Endothelial cell of umbilical vein (primary cell): Measurements from ENCODE around the gene LCOR. TPM values are rescaled to one million over a fixed set of nuclear protein-coding genes. Genes with fewer than 3 reads are reported as not detected.
A peak's percentile ranks its signal among the peaks of the same experiment; 100 is the strongest.

Experiments
- BruUV-seq: library from RNA; stranded (reverse); fragments of 400-500 nt; replicated peaks from 2 replicates; lab custom pipeline; 2021; lab: Mats Ljungman, UMichigan
- CTCF ChIA-PET: fragments of 300-600, 350-600 bp; sonication (Branson Sonifier 250); formaldehyde crosslinking; loops from one replicate; lab custom pipeline; 2021; ENCODE audit warnings: antibody characterized with exemption, inconsistent platforms; lab: Charles Lee
- POLR2A ChIA-PET: fragments of 300-600, 350-600 bp; sonication (Branson Sonifier 250); formaldehyde crosslinking; loops from one replicate; lab custom pipeline; 2021; ENCODE audit warnings: antibody characterized with exemption, inconsistent platforms; lab: Charles Lee
- DNase-seq: peaks from one replicate; pipeline ENCODE4 v3.0.0-alpha.2; 2011; ENCODE audit warnings: low read depth, low spot score
- FAIRE-seq: peaks from 2 replicates; lab custom pipeline; 2011; peaks lifted over from hg19 to GRCh38; lab: Jason Lieb, UNC
- H2AFZ ChIP-seq: 2 replicates; pipeline ENCODE4 v1.6.0; 2012; ENCODE audit warnings: low read depth, low read length, control low read depth, inconsistent platforms
- H3K27ac ChIP-seq: 2 replicates; pipeline ENCODE4 v1.5.1; 2011; ENCODE audit warnings: low read depth, mild to moderate bottlenecking, control low read depth, low read length, moderate library complexity; ENCODE audit not compliant: insufficient read depth
- H3K27me3 ChIP-seq, 2 experiments: 2 replicates each; pipeline versions ENCODE4 v1.6.0 to v1.6.1; 2011; ENCODE audit warnings: low read length in 2 of 2, mixed read lengths in 1 of 2; ENCODE audit not compliant: control insufficient read depth in 2 of 2, insufficient read depth in 2 of 2
- H3K36me3 ChIP-seq, 2 experiments: 2 replicates in 1 of 2; 3 replicates in 1 of 2; pipeline ENCODE4 v1.5.1; 2011; ENCODE audit warnings: low read length in 2 of 2, mild to moderate bottlenecking in 1 of 2, moderate library complexity in 1 of 2; ENCODE audit not compliant: control insufficient read depth in 2 of 2, insufficient read depth in 2 of 2; ENCODE audit errors: extremely low read depth in 1 of 2
- H3K4me1 ChIP-seq: 3 replicates; pipeline ENCODE4 v1.5.1; 2011; ENCODE audit warnings: mild to moderate bottlenecking, low read length; ENCODE audit not compliant: control insufficient read depth, insufficient read depth; ENCODE audit errors: extremely low read depth
- H3K4me2 ChIP-seq: 2 replicates; pipeline ENCODE4 v1.6.1; 2011; ENCODE audit warnings: low read length, control low read depth, mixed read lengths; ENCODE audit not compliant: insufficient read depth
- H3K4me3 ChIP-seq, 3 experiments: fragments of 200-600 bp in 1 of 3; sonication (generic), shearing (Covaris generic) in 1 of 3; replicated peaks in 1 of 3; 2 replicates each; pipeline ENCODE4 v1.5.1; 2011 to 2016; ENCODE audit warnings: control low read depth in 3 of 3, low read length in 3 of 3, mild to moderate bottlenecking in 2 of 3, inconsistent platforms in 1 of 3, low read depth in 1 of 3, moderate library complexity in 1 of 3; ENCODE audit not compliant: insufficient read depth in 1 of 3
- H3K79me2 ChIP-seq: 2 replicates; pipeline ENCODE4 v1.6.0; 2012; ENCODE audit warnings: low read length, inconsistent platforms; ENCODE audit not compliant: control insufficient read depth, insufficient read depth
- H3K9ac ChIP-seq: replicated peaks from 2 replicates; pipeline ENCODE3; 2011; ENCODE audit warnings: low read length, control low read depth; ENCODE audit not compliant: insufficient read depth; ENCODE audit errors: extremely low read depth
- H3K9me1 ChIP-seq: replicated peaks from 3 replicates; pipeline ENCODE4 v1.6.0; 2011; ENCODE audit warnings: mild to moderate bottlenecking, low read length; ENCODE audit not compliant: control insufficient read depth, insufficient read depth; ENCODE audit errors: extremely low read depth
- H3K9me3 ChIP-seq: replicated peaks from 2 replicates; pipeline ENCODE4 v1.5.1; 2012; ENCODE audit warnings: low read length, inconsistent platforms; ENCODE audit not compliant: control insufficient read depth, insufficient read depth
- H4K20me1 ChIP-seq: replicated peaks from 2 replicates; pipeline ENCODE3; 2011; ENCODE audit warnings: mild to moderate bottlenecking, low read length; ENCODE audit not compliant: control insufficient read depth, insufficient read depth; ENCODE audit errors: extremely low read depth
- dilution Hi-C: fragments of 300-500 bp; cut with MboI; formaldehyde crosslinking; loops from one replicate; pipeline ENCODE4 v1.15.0; 2019; ENCODE audit warnings: low sequenced_read_pairs; ENCODE audit not compliant: extremely low pct_ligation_motif_present
- intact Hi-C: fragments of 100-400 bp; cut with micrococcal nuclease; formaldehyde crosslinking; loops from one replicate; pipeline ENCODE4 v1.10.0; 2022
- polyA plus RNA-seq, 4 experiments: library from polyadenylated mRNA; depleted of rRNA in 3 of 4; stranded (reverse) in 3 of 4; unstranded in 1 of 4; fragments of >200 nt; gene quantifications; 2 replicates each; pipeline versions ENCODE4 v1.2.1 to v1.2.3, GENCODE V29; 2011 to 2012; ENCODE audit warnings: missing spikeins in 1 of 4
- total RNA-seq: library from RNA; stranded (reverse); gene quantifications from 2 replicates; pipeline ENCODE4 v1.2.3, GENCODE V29; 2021
- TF ChIP-seq, protein P1 (sequence below), 2 donors: IDR thresholded peaks; 1 replicate in 1 of 2; 2 replicates in 1 of 2; pipeline ENCODE4 v1.5.1; 2011; ENCODE audit warnings: low read length in 2 of 2, mild to moderate bottlenecking in 2 of 2, moderate library complexity in 2 of 2, control low read depth in 1 of 2, inconsistent platforms in 1 of 2, low read depth in 1 of 2; ENCODE audit not compliant: insufficient read depth in 1 of 2; ENCODE audit errors: extremely low read depth in 1 of 2
- TF ChIP-seq, protein P2 (sequence below): IDR thresholded peaks from 2 replicates; pipeline ENCODE4 v1.6.1; 2011; ENCODE audit not compliant: insufficient read depth, insufficient read length

The LCOR gene
- total and polyA plus RNA-seq, 2 donors (not counting 3 experiments of a cell fraction or from before 2014, with no cell fraction given) = 11.6 to 39.0 TPM

DNA sequence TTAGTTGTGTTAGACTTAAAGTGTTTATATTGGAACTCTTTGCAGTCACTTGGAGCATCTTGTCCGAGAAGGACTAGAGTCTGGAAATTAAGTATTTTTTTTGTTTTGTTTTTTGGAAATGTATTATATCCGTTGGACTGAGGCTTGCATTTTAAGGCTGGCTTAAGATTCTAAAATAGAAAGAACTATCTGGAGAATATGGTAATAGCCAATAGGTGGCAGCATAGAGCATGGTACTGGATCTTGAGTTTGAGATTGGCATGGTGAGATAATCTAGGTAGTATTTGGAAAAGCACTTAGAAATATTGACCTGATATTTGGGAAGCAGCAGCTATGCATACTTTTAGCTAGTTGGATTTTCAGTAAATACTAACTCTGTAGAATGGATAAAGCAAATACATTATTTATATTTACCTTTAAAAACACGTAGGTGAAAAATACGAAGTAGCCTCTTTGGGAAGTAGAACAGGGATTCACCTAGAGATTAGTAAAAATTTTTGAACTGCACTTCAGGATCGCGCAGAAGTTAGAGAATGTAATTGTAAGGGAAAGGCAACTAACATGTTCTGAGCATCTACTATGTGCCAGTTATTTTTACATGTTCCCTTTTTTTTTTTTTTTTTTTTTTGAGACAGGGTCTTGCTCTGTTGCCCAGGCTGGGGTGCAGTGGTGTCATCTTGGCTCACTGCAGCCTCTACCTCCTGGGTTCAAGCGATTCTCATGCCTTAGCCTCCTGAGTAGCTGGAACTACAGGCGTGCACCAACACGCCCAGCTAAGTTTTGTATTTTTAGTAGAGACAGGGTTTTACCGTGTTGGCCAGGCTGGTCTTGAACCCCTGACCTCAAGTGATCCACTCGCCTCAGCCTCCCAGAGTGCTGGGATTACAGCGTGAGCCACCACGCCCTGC, 78.6 kb downstream of the LCOR start:
- BruUV-seq = no TSS peak
- H3K9ac ChIP-seq = no peak overlapping the region
- no peaks in the 10 kb centered on the region for H3K4me1 ChIP-seq
- no peak overlapping the region for H3K4me3 ChIP-seq
- no peak overlapping the region for H3K27ac ChIP-seq
- H3K4me2 ChIP-seq = no peak overlapping the region
- FAIRE-seq (peak; percentile 21), DNase-seq (peak; percentile 64)
- dilution Hi-C loops (no loop called here), intact Hi-C loops (loop anchor here (1.0 to 5.0 kb wide), 2 partner anchors 78 to 115 kb away; partner anchors contain the start of gene LCOR)
- TF ChIP-seq, protein P1, sequence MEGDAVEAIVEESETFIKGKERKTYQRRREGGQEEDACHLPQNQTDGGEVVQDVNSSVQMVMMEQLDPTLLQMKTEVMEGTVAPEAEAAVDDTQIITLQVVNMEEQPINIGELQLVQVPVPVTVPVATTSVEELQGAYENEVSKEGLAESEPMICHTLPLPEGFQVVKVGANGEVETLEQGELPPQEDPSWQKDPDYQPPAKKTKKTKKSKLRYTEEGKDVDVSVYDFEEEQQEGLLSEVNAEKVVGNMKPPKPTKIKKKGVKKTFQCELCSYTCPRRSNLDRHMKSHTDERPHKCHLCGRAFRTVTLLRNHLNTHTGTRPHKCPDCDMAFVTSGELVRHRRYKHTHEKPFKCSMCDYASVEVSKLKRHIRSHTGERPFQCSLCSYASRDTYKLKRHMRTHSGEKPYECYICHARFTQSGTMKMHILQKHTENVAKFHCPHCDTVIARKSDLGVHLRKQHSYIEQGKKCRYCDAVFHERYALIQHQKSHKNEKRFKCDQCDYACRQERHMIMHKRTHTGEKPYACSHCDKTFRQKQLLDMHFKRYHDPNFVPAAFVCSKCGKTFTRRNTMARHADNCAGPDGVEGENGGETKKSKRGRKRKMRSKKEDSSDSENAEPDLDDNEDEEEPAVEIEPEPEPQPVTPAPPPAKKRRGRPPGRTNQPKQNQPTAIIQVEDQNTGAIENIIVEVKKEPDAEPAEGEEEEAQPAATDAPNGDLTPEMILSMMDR (IDR thresholded peaks at IDR 0.05; ENCODE audit: extremely low read depth in 1 of 2, insufficient read depth in 1 of 2, low read depth in 1 of 2, low read length in 2 of 2) = peak; percentile 40 to 42
- TF ChIP-seq, protein P2, sequence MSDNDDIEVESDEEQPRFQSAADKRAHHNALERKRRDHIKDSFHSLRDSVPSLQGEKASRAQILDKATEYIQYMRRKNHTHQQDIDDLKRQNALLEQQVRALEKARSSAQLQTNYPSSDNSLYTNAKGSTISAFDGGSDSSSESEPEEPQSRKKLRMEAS = no peak
- CTCF ChIA-PET = interaction anchor here (0.6 to 2.0 kb wide), 10 partner anchors 9 to 214 kb away, joined by 3 to 13 read pairs (median 3); no protein-coding TSS in a partner anchor
- H2AFZ ChIP-seq = no peak overlapping the region
- H3K27me3 ChIP-seq = no peaks in the 10 kb centered on the region
- POLR2A ChIA-PET = interaction anchor here (0.6 kb wide), 1 partner anchor 34 kb away, joined by 3 read pairs; no protein-coding TSS in a partner anchor
- no peaks in the 10 kb centered on the region for H3K9me1 ChIP-seq
- H3K9me3 ChIP-seq = no peaks in the 10 kb centered on the region
- peaks cover 0 to 3% of the 10 kb centered on the region in 2 experiments for H3K36me3 ChIP-seq
- peaks cover 13% of the 10 kb centered on the region for H3K79me2 ChIP-seq
- peaks cover 7% of the 10 kb centered on the region for H4K20me1 ChIP-seq
